ENCODE data around the gene GDAP2.

GDAP2 gene

DNA sequence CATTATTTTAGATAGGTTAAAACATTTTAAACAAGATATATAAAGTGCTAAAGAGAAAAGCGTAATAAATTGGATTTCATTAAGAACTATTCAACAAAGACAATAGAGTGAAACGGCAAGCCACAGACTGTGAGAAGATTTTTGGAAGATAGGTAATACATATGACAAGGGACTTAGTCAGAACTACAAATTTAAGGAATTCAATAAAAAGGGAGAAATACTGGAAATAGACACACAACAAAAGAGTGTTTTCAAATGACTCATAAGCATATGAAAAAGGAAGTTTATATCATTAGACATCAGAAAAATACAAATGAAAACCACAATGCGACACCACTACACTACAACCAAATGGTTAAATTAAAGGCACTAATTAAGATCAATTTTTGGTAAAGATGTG lies 90.5 kb downstream of the GDAP2 start:
- no peak for DNase-seq

DNA sequence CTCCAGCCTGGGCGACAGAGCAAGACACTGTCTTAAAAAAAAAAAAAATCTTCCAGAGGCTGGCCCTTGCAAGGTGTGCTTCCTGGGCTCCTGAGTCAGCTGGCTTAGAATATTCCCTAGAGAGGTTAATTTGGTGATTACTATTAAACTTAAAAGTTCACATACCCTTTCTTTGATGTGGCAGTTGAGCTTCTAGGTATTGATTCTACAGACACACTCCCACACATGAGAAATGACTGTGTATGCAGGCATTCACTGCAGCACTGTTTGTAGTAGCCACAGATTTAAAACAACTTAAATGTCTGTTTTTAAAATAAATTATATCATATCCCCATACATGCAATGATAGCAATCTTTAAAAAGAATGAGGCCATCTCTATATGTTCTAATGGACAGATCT lies 93.4 kb downstream of the GDAP2 start:
- DNase-seq: no peak

DNA sequence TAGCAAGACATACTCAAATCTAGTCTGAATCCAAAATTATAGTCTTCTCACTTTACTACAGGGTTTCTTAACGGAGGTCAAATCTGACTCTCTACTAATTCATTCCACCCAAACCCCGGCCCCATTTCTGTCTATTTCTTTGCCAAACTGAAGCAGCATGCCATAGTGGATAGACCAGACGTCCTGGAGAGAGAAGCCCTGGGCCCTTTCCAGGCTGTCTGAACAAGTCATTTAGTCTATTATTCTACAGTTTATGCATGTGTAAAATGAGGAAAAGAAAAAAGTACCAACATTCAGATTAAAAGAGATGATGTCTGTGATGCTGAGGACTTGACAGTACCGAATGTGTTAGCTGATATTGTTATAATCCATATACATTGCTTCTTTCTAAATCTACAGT lies 95.0 kb downstream of the GDAP2 start:
- DNase-seq: no peak

DNA sequence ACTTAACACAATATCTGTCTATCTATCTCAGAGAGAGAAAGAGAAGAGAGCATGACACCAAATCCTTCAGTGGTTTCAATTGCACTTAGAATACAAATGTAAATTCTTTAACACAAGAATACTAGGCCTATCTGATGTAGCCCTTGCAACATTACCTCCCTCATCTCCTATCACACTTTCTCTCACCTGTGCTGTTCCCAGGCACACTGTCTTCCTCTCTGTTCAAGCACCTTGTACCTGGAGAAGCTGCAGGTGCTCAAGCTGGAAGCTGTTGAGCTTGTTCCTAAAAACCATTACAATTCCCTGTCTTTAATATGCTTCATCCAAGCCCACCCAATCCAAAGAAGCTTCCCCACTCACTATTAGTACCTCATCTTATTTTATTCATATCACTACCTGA lies 97.0 kb downstream of the GDAP2 start:
- no peak for DNase-seq

DNA sequence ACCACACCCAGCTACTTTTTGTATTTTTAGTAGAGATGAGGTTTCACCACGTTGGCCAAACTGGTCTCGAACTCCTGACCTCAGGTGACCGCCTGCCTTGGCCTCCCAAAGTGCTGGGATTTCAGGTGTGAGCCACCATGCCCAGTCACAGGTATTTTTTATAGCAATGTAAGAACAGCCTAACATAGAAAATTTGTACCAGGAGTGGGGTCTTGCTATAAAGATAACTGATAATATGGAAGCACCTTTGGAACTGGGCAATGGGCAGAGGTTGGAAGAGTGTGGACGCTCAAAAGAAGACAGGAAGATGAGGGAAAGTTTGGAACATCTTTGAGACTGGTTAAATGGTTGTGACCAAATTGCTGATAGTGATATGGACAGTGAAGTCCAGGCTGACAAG lies 99.2 kb downstream of the GDAP2 start:
- no peak for DNase-seq

DNA sequence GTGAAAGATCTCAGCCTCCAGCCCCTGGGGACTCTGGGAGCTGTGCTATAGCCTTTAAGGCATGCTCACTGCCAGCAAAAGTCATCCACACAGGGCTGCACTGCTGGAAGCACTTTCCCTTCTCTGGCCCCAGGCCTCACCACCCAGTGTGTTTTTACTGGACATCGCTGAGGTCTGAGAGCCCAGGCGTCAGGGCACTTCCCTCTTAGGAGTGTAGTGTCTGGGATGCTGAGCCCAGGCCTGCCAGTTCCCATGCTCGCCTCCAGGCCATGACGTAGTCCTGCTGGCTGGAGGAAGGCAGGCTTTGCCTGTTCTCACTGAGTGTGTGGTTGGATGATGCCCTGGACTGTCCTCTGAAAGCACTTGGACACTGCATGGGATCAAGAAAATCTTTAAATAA lies 101.2 kb downstream of the GDAP2 start:
- DNase-seq: no peak

DNA sequence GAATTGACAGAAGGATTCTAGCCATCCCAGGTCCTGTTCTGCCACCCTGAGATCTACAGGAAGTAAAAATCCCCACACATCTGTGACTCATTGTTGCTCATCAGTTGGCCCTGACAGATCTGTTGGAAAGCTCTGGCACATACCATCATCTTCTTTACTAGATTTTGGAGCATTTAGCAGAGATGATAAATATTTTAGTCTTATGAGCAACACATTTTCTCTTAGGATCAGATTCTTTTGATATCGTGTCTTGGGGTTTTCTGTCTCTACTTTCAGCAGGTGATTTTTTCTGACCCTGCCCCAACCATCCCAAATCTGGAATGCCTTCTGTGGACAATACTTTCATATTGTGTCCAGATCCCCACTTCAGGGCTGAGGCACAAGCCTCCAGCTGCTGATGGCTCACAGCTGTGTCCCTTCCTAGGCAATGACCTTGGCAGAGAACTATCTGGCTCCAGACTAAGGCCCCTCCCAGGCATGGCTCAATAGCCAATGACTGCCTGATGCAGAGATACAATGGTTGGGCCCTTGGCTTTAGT lies 102.8 kb downstream of the GDAP2 start:
- no peak for DNase-seq

DNA sequence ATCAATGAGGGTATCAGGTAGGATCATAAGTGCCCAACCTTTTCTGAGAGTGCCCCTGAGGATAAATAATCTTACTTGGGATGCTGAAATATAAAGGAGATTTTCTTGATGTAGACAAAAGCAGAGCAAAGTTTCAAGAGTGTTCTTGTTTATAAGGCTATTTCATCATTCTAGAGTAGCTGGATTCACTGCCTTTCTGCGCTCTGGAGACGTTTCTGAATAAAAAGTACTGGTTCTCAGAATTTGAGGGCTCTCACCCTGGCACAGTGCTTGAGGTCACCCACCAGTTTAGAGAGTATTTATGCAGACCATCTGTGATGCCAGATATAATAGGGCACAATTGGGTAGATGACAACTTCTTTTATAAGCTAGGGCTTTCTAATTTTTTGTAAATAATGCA lies 103.3 kb downstream of the GDAP2 start:
- DNase-seq: no peak

DNA sequence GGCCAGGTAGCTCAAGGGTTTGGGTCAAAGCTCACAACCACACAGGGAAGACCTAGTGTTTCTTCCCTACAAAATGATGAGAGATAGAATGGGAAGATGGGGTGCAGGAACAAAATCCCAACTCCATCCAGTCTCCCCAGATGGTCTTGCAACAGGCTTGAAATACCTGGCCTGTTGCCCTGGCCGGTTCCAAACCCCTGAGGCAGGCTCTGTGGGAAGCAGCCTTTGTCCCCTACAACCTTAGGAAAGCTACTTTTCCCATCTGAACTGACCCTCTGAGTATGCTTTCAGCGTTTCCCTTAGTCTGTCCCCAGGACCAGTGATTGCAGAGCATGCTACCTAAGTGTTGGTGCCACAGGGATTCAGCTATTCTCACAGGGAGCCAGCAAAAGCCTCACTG lies 104.0 kb downstream of the GDAP2 start:
- DNase-seq: no peak

DNA sequence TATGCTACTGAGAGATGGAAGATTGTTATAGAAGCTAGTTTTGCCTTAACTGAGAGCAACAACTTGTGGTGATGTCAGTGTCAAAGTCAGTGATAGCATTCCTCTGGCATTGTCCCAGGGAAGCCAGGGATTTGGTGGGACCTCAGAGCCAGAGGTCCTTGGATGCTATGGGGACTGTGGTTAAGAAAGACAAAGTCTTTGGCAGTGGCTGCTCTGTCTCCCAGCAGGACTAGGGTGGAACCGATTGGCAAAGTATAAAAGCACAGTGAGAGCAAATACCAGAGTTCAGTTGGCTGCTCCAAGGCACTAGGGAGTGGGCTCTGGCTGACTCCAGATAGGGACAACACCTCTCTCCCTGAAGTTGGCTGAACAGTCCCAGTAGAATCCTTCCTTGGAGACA lies 104.8 kb downstream of the GDAP2 start:
- DNase-seq: no peak

DNA sequence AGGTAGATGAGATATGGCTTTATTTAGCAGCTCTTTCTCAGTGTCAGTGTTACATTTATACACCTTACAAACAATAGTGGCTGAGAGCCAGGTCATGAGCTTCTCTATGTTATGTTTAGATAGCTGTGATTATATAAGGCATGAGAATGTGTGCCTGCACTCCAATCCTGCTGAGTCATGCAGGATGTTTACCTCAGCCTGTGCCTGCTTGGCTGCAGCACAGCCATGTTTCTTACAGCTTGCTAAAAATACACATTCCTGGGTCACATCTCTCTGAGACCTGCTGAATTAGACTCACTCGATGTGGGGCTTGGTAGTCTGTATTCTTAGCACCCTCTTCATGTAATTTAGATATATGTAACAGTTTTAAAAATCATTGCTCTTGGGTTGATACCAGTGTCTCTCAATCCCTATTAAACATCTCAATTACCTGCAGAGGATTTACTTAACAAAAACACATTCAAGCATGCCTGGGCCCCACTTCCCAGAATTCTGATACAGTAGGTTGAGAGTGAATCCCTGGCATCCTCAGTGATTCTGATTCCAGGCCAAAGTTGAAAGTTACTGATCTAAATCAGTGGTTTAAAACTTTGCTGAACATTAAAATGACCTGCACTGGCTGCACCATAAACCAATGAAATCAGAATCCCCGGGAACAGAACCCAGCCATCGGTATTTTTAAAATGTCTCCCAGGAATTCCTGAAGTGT lies 107.5 kb downstream of the GDAP2 start:
- no peak for DNase-seq

DNA sequence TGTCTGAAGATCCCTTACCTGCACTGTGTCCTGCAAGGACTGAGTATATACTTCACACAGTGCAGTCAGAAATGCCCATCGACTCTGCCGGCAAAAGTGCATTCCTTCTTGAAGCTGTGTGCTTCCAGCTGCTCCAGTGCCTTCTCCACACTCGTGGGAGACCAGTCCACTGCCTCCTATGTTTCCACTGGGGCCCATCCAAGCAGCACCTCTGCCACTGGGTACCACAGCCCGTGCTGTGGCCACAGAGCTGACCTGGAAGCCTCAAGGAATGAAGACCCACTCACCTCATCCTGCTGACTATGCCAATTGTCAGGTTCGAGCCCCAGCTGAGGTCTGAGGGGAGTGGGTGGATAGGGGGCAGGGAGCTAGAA lies 108.1 kb downstream of the GDAP2 start:
- no peak for DNase-seq

DNA sequence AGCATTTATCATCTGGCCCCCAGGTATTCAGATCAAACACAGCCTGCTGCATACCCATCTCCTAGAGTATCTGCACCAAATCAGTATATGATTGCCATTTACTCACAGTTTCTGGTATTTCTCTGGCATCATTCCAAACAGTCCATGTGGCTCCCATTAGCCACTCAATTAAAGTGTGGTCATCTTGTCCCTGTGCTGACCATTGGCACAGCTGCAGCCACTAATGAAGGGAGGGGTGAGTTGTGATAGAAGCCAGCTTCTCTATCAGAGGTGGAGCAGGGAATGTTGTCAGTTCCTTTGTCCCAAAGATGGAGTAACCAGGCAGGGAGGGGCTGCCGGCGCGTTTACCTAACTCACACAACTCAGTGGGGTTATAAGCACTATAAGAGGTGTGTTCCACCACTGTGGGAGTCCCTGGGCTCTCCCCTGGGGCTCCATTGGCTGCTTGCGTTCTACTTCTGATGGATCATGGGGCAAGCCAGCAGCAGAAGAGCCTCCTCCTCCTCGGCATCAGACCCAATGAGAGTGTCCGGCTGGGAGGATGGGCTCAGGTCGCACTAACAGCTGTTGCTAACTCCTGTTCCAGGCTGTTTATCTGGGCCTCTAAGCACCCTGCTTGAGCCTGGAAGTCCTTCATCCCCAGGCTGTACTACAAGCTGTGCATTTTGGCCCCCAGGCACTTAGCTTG lies 108.6 kb downstream of the GDAP2 start:
- DNase-seq: no peak

DNA sequence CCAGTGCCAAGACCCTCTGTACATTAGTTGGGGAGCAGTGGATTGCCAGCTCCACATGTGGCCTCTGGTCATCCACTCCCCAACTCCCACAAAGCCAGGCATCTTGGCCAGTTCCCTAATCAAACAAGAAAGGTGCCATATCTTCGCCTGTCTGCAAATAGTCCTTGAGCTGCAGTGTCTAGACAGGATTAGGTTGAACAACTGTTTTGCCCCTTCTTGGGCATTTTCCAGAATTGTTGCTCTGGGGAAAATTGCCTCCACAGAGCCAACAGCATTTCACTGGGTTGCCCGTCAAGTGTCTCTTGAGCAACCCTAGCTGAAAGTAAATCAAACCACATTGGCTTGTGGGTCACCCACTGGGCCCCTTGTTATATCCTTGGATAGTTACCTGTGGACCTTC lies 109.3 kb downstream of the GDAP2 start:
- no peak for DNase-seq

DNA sequence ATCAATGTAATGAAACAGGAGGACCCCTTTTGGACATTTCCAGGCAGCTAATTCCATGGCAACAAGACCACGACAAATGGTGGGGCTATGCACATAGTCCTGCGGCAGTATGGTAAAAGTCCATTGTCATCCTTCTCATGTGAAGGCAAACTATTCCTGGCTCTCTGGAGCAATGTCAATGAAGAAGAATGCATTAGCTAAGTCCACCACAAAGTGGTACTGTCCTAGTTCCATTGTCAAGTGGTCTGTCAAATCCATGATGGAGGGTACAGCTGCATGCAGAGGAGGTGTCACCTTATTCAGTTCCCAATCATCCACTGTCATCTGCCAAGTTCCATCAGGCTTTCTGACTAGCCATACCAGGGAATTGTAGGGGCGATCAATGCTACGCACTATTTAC lies 110.1 kb downstream of the GDAP2 start:
- no peak for DNase-seq

DNA sequence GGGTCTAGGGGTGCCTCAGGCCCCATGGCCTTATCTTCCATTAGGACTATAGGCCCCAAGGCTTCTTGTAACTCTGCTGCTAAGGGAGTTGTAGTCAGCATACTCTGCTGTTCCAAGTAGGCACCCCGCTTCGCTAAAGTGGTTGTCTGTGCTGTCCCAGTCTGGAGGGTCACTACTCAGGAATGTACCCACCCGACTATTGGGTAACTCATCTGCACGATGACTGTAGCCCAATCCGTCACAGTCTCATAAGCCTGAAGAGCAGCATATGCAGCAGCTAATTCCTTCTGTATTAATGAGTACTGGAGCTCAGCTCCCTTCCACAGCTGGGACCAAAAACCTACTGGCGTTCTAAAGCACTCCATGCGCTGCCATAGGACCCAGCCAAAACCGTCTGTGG lies 111.0 kb downstream of the GDAP2 start:
- DNase-seq: no peak

DNA sequence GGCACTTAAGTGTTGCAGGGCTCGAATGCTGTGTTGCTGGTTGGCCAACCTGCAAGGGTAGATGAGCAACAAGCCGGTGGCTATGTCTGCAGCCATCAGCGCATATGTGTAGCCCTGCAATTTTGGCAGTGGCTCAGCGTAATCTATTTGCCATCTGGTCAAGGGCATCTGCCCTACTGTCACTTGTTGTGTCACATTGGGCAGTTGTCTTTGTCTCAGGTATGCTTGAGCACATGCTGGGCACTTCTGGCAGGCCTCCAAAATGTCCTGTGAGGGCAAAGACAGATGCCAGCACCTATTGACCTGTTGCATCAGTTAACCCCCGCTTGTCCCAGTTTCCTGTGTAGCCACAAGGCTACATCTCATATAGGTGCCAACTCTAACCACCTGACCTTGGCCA lies 111.8 kb downstream of the GDAP2 start:
- DNase-seq: no peak

DNA sequence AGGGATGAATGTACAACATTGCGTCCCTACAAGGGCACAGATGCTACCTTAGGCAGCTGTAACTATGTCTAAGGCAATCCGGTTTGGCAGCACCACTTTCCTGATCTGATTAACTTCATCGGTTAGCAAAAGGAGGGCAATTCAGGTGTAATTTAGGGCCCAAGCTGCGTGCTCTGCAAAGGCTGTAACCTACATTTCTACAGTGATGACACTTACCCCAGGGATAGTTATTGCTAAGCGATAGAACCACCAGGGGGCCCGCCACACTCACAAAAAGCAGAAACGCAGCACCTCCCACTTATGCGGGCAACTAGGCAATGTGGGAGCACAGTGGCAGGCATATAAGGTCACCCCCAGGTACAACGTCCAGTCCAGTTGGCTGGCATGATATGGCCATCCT lies 113.5 kb downstream of the GDAP2 start:
- DNase-seq: no peak

DNA sequence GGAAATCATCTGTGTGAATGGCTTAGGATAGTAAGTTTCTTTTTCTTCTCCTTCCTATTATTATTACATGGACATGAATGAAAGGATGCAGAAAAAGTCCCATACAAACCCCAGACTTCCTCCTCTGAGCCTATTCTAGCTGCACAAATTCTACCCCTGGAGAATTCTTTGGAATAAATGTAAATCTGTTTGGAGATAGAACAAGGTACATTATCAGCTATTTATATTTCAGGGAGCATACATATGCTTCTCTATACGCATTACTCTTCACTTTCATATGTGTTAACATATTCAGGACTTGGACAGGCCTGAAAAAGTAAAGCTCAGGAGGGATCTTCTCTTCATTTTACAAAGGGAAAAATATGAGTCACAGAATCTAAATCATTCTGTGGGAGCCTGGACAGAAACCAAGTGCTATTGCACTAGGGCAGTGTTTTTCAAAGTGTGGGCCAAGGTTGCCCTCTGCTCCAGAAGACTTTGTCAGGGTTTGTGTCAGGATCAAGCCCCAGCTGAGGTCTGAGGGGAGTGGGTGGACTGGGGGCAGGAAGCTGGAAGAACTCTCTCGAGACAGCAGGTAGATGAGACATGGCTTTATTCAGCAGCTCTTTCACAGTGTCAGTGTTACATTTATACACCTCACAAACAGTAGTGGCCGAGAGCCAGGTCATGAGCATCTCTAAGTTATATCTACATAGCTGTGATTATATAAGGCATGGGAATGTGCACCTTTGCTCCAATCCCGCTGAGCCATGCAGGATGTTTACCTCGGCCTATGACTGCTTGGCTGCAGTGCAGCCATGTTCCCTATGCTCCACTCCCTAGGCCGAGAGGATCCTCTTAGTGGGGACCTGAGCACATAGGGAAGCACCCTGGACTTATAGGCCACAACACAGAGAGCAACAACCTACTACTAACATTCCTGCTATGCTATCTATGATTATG lies 114.3 kb downstream of the GDAP2 start:
- DNase-seq: no peak
